NCI-H82 treated with DMSO at 0.1 percent for 48 hours (cell line): ENCODE measurements around the gene DSG1.
"Not testable (repeated sequence)": the region's sequence is repeated elsewhere in the genome, so short reads cannot be mapped to it uniquely, and the experiment has no call there.

Experiments
- DNase-seq: peaks from one replicate; lab custom pipeline; 2025; ENCODE audit not compliant: unreplicated experiment; lab: John Stamatoyannopoulos, UW

Gene DSG1

GRCh38 chr18:31343454-31343853 is 25.5 kb downstream of the DSG1 start:
- DNase-seq: no peak

GRCh38 chr18:31353336-31353735 is 35.4 kb downstream of the DSG1 start:
- DNase-seq: not testable (repeated sequence)

GRCh38 chr18:31354990-31355389 is 37.0 kb downstream of the DSG1 start:
- DNase-seq: no peak

GRCh38 chr18:31356025-31356424 is 38.1 kb downstream of the DSG1 start:
- no peak for DNase-seq

- no peak for DNase-seq
Measured at GRCh38 chr18:31364190-31364589, 46.2 kb downstream of the DSG1 start.

- DNase-seq: no peak
Measured at GRCh38 chr18:31369478-31369877, 51.5 kb downstream of the DSG1 start.

GRCh38 chr18:31371989-31372388 is 54.0 kb downstream of the DSG1 start:
- DNase-seq: no peak

- DNase-seq: no peak
Measured at GRCh38 chr18:31373641-31374040, 55.7 kb downstream of the DSG1 start.

- DNase-seq: no peak
Measured at GRCh38 chr18:31376477-31376876, 58.5 kb downstream of the DSG1 start, which contains the start of gene DSG4. Gene DSG4 (plus strand): TSS chr18:31376777. CDS start chr18:31376912, 135 bp downstream.

- no peak for DNase-seq
Measured at GRCh38 chr18:31380912-31381311, 63.0 kb downstream of the DSG1 start.

GRCh38 chr18:31382107-31382506 is 64.1 kb downstream of the DSG1 start:
- no peak for DNase-seq

GRCh38 chr18:31386741-31387140 is 68.8 kb downstream of the DSG1 start:
- no peak for DNase-seq

- DNase-seq: no peak
Measured at GRCh38 chr18:31393286-31393685, 75.3 kb downstream of the DSG1 start.

- no peak for DNase-seq
Measured at GRCh38 chr18:31396796-31397612, 79.0 kb downstream of the DSG1 start.

GRCh38 chr18:31398191-31398590 is 80.2 kb downstream of the DSG1 start:
- no peak for DNase-seq

GRCh38 chr18:31399306-31400032 is 81.5 kb downstream of the DSG1 start:
- DNase-seq: no peak

GRCh38 chr18:31401156-31402025 is 83.4 kb downstream of the DSG1 start:
- no peak for DNase-seq

- no peak for DNase-seq
Measured at GRCh38 chr18:31402026-31402373, 84.0 kb downstream of the DSG1 start.

- DNase-seq: no peak
Measured at GRCh38 chr18:31403409-31403808, 85.4 kb downstream of the DSG1 start.
